Measurements from ENCODE around the gene LGALS16. TPM values are rescaled to one million over a fixed set of nuclear protein-coding genes. Genes with fewer than 3 reads are reported as not detected.
"Not testable (repeated sequence)": the region's sequence is repeated elsewhere in the genome, so short reads cannot be mapped to it uniquely, and the experiment has no call there.

LGALS16 gene
- total RNA-seq, 2 donors from 2014 or later, result not detected

GRCh38 chr19:39679791-39680168, 24.1 kb downstream of the LGALS16 start:
- WGBS, result 86% methylated on average over 3 of the region's 3 CpGs
- Histone ChIP-seq H3K36me3 (no peaks in the 10 kb centered on the region), H3K4me3 (no peak overlapping the region), H3K27me3 (replicated peaks; ENCODE audit: insufficient read depth) (no peaks in the 10 kb centered on the region), H3K27ac (no peak overlapping the region), H3K4me1 (replicated peaks) (peaks cover 8% of the 10 kb centered on the region), H3K9me3 (no peaks in the 10 kb centered on the region)
- no peak for DNase-seq (ENCODE audit: low spot score)
- TF ChIP-seq POLR2A (IDR thresholded peaks at IDR 0.05) (no peak), POLR2AphosphoS5 (IDR thresholded peaks at IDR 0.05) (no peak), CTCF (IDR thresholded peaks at IDR 0.05) (no peak)
- intact Hi-C loops (cut with DNase I), result no loop called here

DNA sequence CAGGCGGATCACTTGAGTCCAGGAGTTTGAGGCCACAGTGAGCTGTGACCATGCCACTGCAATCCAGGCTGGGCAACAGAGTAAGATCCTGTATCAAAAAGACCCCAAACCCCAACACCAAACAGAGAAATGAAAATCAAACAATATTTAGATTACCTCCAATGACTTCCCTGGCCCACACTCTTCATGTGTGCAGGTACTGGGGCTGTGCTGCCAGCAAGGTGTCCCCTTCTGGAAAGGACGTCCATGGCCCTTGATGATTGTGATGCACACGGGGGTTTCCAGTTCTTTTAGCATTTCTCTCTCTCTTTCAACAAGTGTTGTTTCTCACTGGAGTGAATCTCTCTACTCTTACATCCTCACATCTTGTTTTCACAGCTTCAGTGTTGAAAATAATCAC, 24.9 kb downstream of the LGALS16 start:
- Histone ChIP-seq H3K27me3 (replicated peaks; ENCODE audit: insufficient read depth) (no peaks in the 10 kb centered on the region), H3K4me1 (replicated peaks) (peaks cover 8% of the 10 kb centered on the region), H3K4me3 (no peak overlapping the region), H3K36me3 (no peaks in the 10 kb centered on the region), H3K9me3 (no peaks in the 10 kb centered on the region), H3K27ac (no peak overlapping the region)
- 94% methylated on average over 3 of the region's 3 CpGs for WGBS
- no peak for DNase-seq (ENCODE audit: low spot score)
- intact Hi-C loops (cut with DNase I), result no loop called here
- TF ChIP-seq CTCF (IDR thresholded peaks at IDR 0.05) (no peak), POLR2AphosphoS5 (IDR thresholded peaks at IDR 0.05) (no peak), POLR2A (IDR thresholded peaks at IDR 0.05) (no peak)

- Histone ChIP-seq H3K9me3 (no peaks in the 10 kb centered on the region), H3K36me3 (no peaks in the 10 kb centered on the region), H3K27me3 (replicated peaks; ENCODE audit: insufficient read depth) (no peaks in the 10 kb centered on the region), H3K4me3 (no peak overlapping the region), H3K4me1 (replicated peaks) (peaks cover 8% of the 10 kb centered on the region), H3K27ac (no peak overlapping the region)
- TF ChIP-seq CTCF (IDR thresholded peaks at IDR 0.05) (no peak), POLR2AphosphoS5 (IDR thresholded peaks at IDR 0.05) (no peak), POLR2A (IDR thresholded peaks at IDR 0.05) (no peak)
- no peak for DNase-seq (ENCODE audit: low spot score)
- WGBS, result 84% methylated on average over 5 of the region's 5 CpGs
- intact Hi-C loops (cut with DNase I), result no loop called here
Measured at GRCh38 chr19:39681416-39681815, 25.7 kb downstream of the LGALS16 start.

DNA sequence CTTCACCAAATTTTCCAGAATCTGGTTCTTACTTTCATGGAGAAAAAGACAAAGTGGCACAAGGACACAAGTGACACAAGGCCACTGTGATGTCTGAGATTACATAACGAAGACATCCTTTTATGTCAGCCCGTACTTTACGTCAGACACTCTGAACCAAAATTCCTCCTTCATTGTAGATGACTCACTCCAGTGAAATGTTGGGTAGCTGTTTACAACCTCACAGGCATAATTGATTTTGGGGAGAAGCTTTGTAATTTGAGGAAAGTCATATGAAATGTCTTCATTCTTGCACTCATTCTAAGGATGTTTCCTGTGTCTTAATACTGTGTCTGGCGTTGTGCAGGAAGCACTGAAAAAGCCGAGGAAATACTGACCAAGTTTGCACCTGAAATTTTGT, 28.6 kb downstream of the LGALS16 start:
- Histone ChIP-seq H3K4me3 (no peak overlapping the region), H3K4me1 (replicated peaks) (no peaks in the 10 kb centered on the region), H3K9me3 (no peaks in the 10 kb centered on the region), H3K27ac (no peak overlapping the region), H3K27me3 (replicated peaks; ENCODE audit: insufficient read depth) (no peaks in the 10 kb centered on the region), H3K36me3 (no peaks in the 10 kb centered on the region)
- TF ChIP-seq POLR2AphosphoS5 (IDR thresholded peaks at IDR 0.05), result no peak
- TF ChIP-seq CTCF (IDR thresholded peaks at IDR 0.05), result no peak
- no peak for TF ChIP-seq POLR2A (IDR thresholded peaks at IDR 0.05)
- intact Hi-C loops (cut with DNase I), result no loop called here
- WGBS, result 54% methylated on average over 5 of the region's 5 CpGs
- no peak for DNase-seq (ENCODE audit: low spot score)

- no peaks in the 10 kb centered on the region for H3K9me3 ChIP-seq
- no peak overlapping the region for H3K4me3 ChIP-seq
- intact Hi-C loops (cut with DNase I), result no loop called here
- no peaks in the 10 kb centered on the region for H3K27me3 ChIP-seq (replicated peaks; ENCODE audit: insufficient read depth)
- no peak for TF ChIP-seq POLR2AphosphoS5 (IDR thresholded peaks at IDR 0.05)
- no peak for TF ChIP-seq CTCF (IDR thresholded peaks at IDR 0.05)
- TF ChIP-seq POLR2A (IDR thresholded peaks at IDR 0.05), result no peak
- H3K4me1 ChIP-seq (replicated peaks), result no peaks in the 10 kb centered on the region
- 78% methylated on average over 3 of the region's 3 CpGs for WGBS
- no peak for DNase-seq (ENCODE audit: low spot score)
- H3K36me3 ChIP-seq, result no peaks in the 10 kb centered on the region
- no peak overlapping the region for H3K27ac ChIP-seq
Measured at GRCh38 chr19:39686739-39687138, 31.0 kb downstream of the LGALS16 start.

DNA sequence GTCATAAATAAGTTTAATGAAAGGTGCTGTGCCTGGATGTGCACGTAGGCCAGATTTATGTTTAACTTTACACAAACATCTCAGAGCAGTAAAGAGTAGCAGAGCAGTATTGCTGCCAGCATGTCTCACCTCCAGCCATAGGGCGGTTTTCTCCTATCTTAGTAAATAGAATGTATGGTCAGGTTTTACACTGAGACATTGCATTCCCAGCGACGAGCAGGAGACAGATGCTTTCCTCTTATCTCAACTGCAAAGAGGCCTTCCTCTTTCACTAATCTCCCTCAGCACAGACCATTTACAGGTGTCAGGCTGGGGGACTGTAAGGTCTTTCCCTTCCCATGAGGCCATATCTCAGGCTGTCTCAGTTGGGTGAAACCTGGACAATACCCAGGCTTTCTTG, 32.9 kb downstream of the LGALS16 start:
- peak overlapping the region in 1 of 2 donors; percentile 21 for H3K27ac ChIP-seq
- intact Hi-C loops (cut with DNase I); DNase-seq (ENCODE audit: low spot score); H3K9me3 ChIP-seq; H3K27me3 ChIP-seq (replicated peaks; ENCODE audit: insufficient read depth); H3K4me1 ChIP-seq (replicated peaks); H3K4me3 ChIP-seq; H3K36me3 ChIP-seq: not testable (repeated sequence)
- WGBS, result 50% methylated on average over 4 of the region's 4 CpGs
